Activated T-cell treated with anti-CD3 and anti-CD28 coated beads, Interleukin-2, amount 50 U/mL, for 48 hours (primary cell): Measurements from ENCODE around the gene ATL3.
"Not testable (repeated sequence)": the region's sequence is repeated elsewhere in the genome, so short reads cannot be mapped to it uniquely, and the experiment has no call there.

Experiments used
- DNase-seq, 2 experiments: peaks; one replicate each; pipeline ENCODE4 v3.0.0-alpha.2; 2020

The ATL3 gene

GRCh38 chr11:63586451-63587166 is 84.6 kb downstream of the ATL3 start:
- no peak for DNase-seq

- DNase-seq: no peak
Observed at GRCh38 chr11:63583357-63583677, 87.9 kb downstream of the ATL3 start.

- not testable (repeated sequence) for DNase-seq
Observed at GRCh38 chr11:63581224-63581623, 90.0 kb downstream of the ATL3 start.

GRCh38 chr11:63578882-63579281 is 92.3 kb downstream of the ATL3 start:
- DNase-seq: not testable (repeated sequence)

GRCh38 chr11:63574856-63575602 is 96.1 kb downstream of the ATL3 start:
- DNase-seq: no peak
